Rectal smooth muscle tissue (tissue), 1 donor: ENCODE results near the gene EIF4E1B.

Source experiments
- H3K27ac ChIP-seq: one replicate; pipeline ENCODE4 v1.7.0; 2013; ENCODE audit warnings: low read depth, low read length, inconsistent platforms
- H3K27me3 ChIP-seq: one replicate; pipeline ENCODE4 v1.7.0; 2013; ENCODE audit warnings: low read length; ENCODE audit not compliant: control insufficient read depth, insufficient read depth
- H3K36me3 ChIP-seq: one replicate; pipeline ENCODE4 v1.7.0; 2013; ENCODE audit warnings: low read length; ENCODE audit not compliant: control insufficient read depth, insufficient read depth
- H3K4me1 ChIP-seq: one replicate; pipeline ENCODE4 v1.7.0; 2013; ENCODE audit warnings: low read length; ENCODE audit not compliant: control insufficient read depth, insufficient read depth
- H3K4me3 ChIP-seq: one replicate; pipeline ENCODE4 v1.7.0; 2013; ENCODE audit warnings: low read length
- H3K9ac ChIP-seq: one replicate; pipeline ENCODE4 v1.7.0; 2013; ENCODE audit warnings: low read length

Gene EIF4E1B

DNA sequence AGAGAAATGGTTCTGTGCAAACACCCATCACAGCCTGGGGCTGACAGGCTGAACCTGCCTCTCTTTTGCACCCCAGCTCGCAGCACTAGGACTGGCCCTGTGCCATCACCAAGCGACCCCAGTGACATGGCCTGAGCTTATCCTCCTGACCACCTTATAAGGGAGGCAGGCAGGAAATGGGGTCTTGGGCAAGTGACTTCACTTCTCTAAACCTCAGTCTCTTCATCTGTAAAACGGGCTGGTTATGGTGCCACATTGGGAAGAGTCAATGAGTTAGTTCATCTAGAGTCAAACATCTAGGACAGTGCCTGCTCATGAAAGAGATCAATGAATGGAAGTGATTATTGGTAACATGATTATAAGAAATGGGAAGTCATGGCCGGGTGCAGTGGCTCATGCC, 6.3 kb upstream of the EIF4E1B start:
- H3K27me3 ChIP-seq: peaks cover 50% of the 10 kb centered on the region

DNA sequence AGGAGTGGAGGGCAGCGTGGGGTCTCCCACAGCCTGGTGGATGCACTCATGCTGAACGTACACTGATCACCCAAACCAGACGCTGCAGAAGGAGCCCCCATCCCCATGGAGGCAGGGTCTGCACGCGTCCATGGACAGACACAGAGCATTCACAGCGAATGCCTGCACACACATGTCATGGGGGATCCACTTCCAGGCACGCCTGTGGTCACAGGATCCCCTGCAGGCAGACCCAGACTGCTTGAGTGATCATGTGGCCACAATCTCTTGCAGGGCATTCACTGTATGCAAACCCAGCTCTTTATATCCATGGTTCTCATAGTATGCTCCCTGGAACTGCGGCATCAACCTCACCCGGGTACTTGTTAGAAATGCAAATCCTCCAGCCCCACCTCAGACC, 5.5 kb upstream of the EIF4E1B start:
- no peak overlapping the region for H3K4me3 ChIP-seq
- H3K4me1 ChIP-seq: no peaks in the 10 kb centered on the region
- no peak overlapping the region for H3K9ac ChIP-seq
- no peaks in the 10 kb centered on the region for H3K36me3 ChIP-seq
- peaks cover 51% of the 10 kb centered on the region for H3K27me3 ChIP-seq
- no peak overlapping the region for H3K27ac ChIP-seq

More for the DNA sequence above, 6.3 kb upstream of the EIF4E1B start:
- H3K4me1 ChIP-seq: no peaks in the 10 kb centered on the region
- no peaks in the 10 kb centered on the region for H3K36me3 ChIP-seq
- no peak overlapping the region for H3K27ac ChIP-seq
- H3K9ac ChIP-seq: no peak overlapping the region
- H3K4me3 ChIP-seq: no peak overlapping the region

DNA sequence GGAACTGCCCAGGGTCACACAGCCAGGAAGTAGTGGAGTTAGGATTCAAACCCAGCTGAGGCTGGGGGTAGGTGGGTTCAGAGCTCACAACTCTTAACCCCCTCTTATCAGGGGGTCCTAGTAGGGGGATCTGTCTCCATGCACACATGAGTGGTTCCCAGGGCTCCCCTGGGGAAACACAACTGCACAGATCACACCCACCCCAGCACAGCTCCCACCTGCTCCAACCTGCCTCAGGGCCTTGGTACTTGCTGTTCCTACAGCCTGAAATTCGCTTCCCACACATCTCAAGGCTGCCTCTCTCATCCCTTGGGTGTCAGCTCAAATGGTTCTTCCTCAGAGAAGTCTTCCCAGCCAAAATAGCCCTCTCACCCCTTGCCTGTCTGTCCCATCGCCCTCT, 5.0 kb upstream of the EIF4E1B start:
- Histone ChIP-seq H3K4me1 (no peaks in the 10 kb centered on the region), H3K4me3 (no peak overlapping the region), H3K36me3 (no peaks in the 10 kb centered on the region), H3K27me3 (peaks cover 51% of the 10 kb centered on the region), H3K27ac (no peak overlapping the region), H3K9ac (no peak overlapping the region)

DNA sequence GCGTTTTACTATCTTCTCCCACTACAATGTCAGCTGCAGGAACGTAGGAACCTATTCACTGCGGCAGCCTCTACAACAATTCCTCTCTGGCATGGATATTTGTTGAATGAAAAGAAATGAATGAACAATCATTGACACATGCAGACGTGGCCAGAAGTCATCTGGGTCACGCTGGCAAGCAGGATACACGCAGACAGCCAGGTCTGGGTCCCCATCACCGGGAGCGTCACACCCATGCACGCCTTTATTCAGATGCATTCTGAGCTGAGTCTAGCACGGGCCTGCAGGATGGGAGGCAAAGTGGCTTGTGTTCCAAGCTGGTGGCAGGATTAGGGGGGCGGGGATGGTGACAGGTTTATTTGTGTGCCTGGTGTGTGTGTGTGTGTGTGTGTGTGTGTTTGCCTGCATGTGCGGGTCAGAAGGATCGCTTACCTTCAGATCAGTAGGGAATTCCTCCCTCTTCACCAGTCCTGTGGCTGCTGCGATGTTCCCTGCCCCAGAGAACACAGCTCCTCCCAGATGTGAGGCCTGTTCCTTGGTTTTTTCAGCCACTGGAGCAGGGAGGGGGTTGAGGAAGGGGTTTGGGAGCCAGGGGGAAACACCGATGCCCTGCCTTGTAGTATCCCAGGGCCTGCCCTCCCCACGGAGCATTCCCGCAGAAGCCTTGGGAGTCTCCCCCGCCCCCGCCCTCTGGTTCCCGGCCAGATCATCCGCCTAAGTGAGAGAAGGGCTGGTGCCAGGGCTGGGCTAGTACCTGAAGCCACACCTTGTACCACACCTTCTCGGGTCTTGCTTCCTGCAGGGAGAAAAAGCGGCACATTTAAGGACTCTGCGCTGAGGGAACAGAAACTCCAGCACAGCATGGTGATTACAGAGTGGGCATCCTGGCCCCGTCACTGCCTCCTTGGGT, 4.3 kb upstream of the EIF4E1B start:
- Histone ChIP-seq H3K27me3 (peaks cover 51% of the 10 kb centered on the region), H3K36me3 (no peaks in the 10 kb centered on the region), H3K4me3 (no peak overlapping the region), H3K4me1 (no peaks in the 10 kb centered on the region), H3K9ac (no peak overlapping the region), H3K27ac (no peak overlapping the region)

DNA sequence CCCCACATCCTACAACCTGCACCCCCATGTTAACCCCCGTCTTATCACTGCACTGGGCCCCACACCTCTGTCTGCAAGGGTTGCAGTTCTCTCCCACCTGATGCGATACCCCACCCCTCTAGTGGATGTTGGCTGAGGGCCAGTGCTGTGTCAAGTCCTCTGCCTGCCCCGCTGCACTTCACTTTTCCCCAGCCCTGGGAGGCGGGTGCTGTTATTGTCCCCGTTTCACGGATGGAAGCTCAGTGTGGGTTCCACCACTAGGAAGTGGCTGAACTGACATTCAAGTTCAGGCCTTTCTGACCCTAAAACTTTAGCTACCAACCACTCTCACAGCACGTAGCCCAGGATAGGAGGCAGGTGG, 3.6 kb upstream of the EIF4E1B start:
- no peak overlapping the region for H3K27ac ChIP-seq
- H3K9ac ChIP-seq: no peak overlapping the region
- H3K4me1 ChIP-seq: no peaks in the 10 kb centered on the region
- peaks cover 51% of the 10 kb centered on the region for H3K27me3 ChIP-seq
- H3K36me3 ChIP-seq: no peaks in the 10 kb centered on the region
- no peak overlapping the region for H3K4me3 ChIP-seq

DNA sequence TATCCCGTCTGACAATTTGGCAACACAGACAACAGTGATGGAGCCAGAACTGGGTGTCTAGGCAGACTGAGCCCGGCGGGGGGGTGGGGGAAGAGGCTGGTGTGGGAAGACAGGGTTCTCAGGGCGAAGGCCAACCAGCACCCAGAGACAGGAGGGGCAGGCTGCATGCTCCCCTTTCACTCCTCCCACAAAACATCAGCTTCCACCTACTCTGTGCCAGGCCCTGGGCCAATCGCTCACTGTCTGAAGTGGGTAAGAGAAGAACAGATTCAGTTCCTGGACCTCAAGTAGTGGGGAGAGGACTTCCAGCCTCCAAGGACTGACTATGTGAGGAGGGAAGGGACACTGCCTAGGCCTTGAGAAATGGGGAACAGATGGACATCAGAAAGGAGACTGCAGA, 2.9 kb upstream of the EIF4E1B start:
- no peaks in the 10 kb centered on the region for H3K36me3 ChIP-seq
- peaks cover 51% of the 10 kb centered on the region for H3K27me3 ChIP-seq
- H3K4me3 ChIP-seq: no peak overlapping the region
- no peaks in the 10 kb centered on the region for H3K4me1 ChIP-seq
- no peak overlapping the region for H3K27ac ChIP-seq
- no peak overlapping the region for H3K9ac ChIP-seq

DNA sequence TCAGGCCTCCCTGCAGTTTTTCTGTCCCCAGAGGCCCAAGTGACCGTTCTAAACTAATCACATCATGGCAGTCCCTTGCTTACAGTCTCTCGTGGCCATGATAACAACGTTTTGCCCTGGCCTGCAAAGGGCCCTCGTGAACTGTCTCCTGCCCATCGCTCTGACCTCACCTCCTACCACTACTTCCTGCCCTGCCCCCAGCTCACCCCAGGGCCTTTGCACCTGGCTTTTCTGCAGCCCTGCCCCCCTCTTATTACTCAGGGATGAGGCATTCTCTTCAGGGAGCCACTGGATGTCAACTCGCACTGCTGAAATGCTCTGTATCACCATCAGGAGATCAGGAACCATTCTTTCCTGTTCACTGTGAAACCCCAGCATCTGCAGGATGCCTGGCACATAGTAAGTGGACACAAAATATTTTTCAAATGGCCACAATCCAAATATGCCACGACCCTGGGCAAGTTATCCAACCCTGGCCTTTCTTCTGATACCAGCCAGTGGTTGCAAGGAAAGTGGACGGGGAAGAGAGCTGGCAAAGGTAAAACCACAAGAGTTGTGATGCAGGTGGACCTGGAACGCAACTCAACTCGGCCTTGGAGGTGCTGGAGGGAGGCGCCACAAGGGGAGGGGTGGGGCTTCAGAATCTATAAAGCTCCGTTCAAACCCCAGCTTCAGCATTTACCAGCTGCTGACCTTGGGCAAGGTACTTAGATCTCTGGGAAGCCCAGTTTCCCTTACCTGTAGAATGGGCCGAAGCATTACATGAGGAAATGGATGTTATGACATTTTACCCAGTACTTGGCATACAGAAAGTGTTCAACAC, 1.9 kb upstream of the EIF4E1B start:
- H3K27ac ChIP-seq: no peak overlapping the region
- H3K4me3 ChIP-seq: no peak overlapping the region
- no peaks in the 10 kb centered on the region for H3K36me3 ChIP-seq
- no peak overlapping the region for H3K9ac ChIP-seq
- no peaks in the 10 kb centered on the region for H3K4me1 ChIP-seq
- peaks cover 46% of the 10 kb centered on the region for H3K27me3 ChIP-seq

DNA sequence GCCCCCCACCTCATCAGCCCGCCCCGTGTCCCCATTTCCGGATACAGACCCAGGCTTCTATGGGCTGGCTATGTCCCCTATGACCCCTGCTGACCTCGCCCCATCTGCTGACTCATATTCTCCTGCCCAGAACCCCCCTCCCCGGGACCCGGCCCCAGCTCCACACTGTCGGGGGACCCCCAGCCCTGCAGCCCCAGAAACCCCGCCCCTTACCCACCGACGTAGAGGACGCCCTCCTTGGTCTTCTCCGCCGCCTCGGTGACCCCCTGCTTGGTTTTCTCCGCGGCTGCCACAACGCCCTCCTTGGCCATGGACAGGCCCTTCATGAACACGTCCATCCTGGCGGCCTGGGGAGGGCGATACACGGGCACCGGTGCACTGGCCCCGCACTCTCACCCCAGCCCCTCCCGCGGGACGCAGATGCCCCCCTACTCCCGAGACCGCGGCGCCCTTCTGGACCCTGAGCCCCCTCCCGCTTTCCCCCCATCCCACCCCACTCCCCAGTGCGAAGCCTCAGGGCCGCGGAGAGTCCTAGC, 1.1 kb upstream of the EIF4E1B start:
- Histone ChIP-seq H3K36me3 (no peaks in the 10 kb centered on the region), H3K27ac (no peak overlapping the region), H3K9ac (no peak overlapping the region), H3K4me3 (no peak overlapping the region), H3K4me1 (no peaks in the 10 kb centered on the region), H3K27me3 (peaks cover 46% of the 10 kb centered on the region)

DNA sequence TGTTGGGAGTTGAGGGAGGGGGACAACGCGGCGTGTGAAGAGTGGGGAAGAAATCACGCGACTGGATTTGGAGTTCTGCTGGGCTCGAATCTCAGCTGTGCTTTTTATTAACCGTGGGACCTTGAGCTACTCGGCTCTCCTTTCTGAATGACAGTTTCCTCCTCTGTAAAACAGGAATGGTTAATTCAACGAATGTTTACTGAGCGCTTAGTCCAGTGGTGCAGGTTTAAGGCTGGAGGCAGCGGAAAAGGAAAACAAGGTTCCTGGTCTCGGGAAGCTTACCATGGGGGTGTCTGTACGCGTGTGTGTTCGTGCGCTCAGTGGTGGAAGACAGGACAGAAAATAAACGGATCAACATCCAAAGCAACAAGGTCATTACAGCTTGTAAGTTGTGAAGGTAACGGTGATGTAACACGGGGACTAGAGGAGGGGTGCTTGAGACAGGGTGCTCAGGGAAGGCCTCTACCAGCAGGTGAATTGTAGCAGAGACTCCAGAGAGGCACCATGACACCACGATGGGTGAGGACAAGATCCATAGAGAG, 277 bp downstream of the EIF4E1B start:
- no peak overlapping the region for H3K27ac ChIP-seq
- peaks cover 42% of the 10 kb centered on the region for H3K27me3 ChIP-seq
- H3K4me1 ChIP-seq: no peaks in the 10 kb centered on the region
- H3K4me3 ChIP-seq: peak overlapping the region; percentile 46
- H3K9ac ChIP-seq: no peak overlapping the region
- no peaks in the 10 kb centered on the region for H3K36me3 ChIP-seq

DNA sequence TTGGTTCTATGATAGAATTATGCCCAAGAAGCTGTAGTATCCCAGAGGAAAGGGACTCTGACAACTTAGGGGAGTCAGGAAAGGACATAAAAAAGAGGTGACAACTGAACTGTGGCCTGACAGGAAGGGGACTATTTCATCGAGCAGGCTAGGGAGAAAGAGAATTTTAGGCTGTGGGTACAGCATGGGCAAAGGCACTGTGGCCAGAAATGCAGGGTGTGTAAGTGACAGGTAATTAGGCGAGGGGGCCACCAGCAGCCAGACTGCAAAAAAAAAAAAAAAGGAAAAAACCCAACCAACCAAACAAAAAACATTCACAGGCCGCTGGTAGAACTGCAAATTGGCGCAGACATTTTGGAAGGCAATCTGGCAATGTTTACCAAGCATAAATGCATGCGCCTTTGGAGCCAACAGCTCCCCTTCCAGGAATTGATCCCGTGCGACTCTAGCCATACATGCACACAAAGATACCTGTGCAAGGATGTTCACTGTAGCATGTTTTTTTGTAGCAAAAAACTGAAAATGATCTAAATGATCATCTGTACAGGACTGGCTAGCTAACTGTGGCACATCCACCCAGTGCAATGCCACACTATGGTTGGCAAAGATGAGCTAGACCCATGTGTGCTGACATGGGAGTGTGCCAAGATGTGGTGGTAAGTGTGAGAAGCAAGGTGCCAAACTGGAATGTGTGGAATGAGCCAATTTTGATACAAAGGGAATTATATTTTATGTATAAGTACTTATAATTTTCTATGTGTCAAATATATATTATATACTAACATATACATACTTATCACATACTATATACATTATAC, 1.1 kb downstream of the EIF4E1B start:
- H3K27me3 ChIP-seq: peaks cover 37% of the 10 kb centered on the region
- H3K9ac ChIP-seq: no peak overlapping the region

DNA sequence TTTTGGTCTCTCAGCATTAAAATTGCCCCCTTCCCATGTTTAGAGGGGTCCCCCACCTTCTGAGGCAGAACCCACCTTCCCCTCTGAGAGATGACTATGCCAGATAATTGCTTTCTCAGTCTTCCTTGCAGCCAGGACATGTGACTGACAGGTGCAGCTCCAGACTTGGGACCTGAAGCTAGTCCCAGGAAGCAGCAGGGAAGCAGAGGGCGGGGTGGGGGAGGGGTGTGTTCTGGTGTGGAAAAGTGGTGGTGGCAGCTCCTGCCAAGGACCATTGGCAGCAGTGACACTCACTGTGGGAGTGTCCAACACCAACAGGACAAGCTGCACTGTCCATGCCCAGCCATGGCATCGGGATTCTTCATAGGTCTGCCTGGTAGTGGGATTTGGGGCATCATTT, 2.3 kb downstream of the EIF4E1B start:
- Histone ChIP-seq H3K27me3 (peaks cover 31% of the 10 kb centered on the region), H3K9ac (no peak overlapping the region), H3K27ac (no peak overlapping the region), H3K36me3 (no peaks in the 10 kb centered on the region), H3K4me1 (no peaks in the 10 kb centered on the region), H3K4me3 (no peak overlapping the region)

More for the DNA sequence above, 1.1 kb downstream of the EIF4E1B start:
- Histone ChIP-seq H3K4me1 (no peaks in the 10 kb centered on the region), H3K36me3 (no peaks in the 10 kb centered on the region), H3K27ac (no peak overlapping the region), H3K4me3 (no peak overlapping the region)

DNA sequence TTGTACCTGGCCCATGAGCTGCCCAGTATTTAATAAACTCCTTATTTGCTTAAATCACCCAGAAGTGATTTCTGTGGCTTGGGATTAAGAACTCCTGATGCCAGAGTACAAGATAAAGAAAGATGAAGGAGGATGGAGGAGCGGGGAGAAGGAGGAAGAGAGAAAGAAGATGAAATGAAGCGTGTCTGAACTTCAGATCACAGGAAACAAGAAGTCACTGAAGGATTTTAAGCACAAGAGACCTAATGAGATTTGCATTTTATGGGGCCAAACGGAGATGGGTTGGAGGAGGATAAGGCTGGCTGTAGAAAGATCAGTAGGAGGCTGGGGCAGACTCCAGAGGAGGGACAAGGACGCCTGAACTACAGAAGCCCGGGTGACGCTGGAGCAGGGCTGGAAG, 3.1 kb downstream of the EIF4E1B start:
- no peaks in the 10 kb centered on the region for H3K4me1 ChIP-seq
- H3K36me3 ChIP-seq: no peaks in the 10 kb centered on the region
- no peak overlapping the region for H3K9ac ChIP-seq
- H3K27ac ChIP-seq: no peak overlapping the region
- H3K27me3 ChIP-seq: peaks cover 22% of the 10 kb centered on the region
- H3K4me3 ChIP-seq: no peak overlapping the region
